8988T (cell line): Measurements from ENCODE around the gene CHURC1.

Source experiments
- DNase-seq: peaks from one replicate; pipeline ENCODE4 v3.0.0; 2011

Gene CHURC1

DNA sequence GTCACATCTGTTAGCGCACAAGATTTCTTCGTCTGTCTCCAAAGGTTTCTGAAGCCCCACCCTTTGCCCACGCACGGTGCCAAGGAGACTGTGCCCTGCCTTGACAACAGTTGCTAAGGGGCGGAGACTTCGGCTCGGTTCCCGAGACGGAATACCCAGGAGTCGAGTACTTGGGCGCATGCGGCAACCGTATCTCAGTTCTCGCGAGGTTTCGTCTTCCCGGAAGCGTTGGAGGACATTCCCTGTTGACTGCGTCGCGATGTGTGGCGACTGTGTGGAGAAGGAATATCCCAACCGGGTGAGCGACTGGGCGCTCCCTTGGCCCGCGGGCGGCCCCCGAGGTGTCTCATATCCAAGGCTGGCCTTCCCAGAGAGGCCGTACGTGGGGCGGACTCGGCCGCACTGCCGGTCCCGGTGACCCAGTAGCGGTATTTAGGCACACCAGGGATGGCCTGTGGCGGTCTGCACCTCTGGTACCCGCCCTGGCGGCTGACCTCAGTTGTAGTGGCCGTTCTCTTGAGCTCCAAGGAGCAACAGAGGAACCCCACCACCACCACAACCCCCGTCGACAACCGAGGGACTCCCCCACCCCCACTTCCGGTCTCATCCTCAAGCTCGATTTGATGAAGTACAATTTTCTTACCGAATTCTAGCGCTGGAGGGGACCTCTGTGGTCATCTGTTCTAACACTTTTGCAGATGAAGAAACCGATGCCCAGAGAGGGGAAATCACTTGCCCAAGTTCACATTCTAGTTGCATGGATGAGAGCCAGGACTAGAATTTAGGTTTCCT is at the start of gene CHURC1:
Gene CHURC1, plus strand, starts transcription at position 219 of the 792 bp plus-strand sequence. Its CDS starts 41 bp downstream, at position 260.
- peak; percentile 64 for DNase-seq

DNA sequence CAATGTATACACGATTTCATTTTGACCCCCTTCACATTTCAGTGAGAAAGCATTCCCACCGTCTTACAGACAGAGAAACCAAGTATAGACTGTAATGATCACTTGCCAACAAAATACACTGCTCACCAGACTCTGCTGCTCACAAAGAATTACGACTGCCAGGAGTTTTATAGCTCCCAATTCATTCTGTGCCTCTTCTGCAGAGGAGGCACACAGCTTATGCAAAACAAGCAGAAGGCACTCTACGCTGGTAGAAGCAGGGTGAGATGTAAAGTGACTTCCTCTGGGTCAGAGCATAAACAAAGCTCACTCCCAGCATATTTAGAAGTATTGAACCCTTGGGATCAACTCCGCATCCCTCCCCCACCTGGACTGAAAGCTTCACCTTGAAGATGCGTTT is 49.1 kb upstream of the CHURC1 start:
- DNase-seq: no peak

DNA sequence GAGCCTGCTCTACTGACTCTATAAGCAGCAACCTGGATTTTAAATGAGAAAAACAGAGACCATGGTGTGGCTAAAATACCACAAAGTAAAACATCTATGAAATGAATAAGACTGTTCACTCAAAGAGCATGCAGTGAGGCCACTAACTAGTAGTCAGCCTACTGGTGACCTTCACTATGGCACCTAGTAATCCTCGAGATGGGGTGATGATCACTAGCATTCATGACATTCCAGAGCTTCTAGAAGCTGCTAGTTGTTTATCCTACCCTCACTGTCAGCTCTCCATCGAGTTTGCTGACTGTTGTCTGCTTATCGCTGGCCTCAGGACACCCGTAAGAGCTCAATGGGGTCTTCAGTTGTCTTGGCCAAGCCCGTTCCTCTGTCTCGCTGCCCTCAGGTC is 48.3 kb upstream of the CHURC1 start:
- DNase-seq: no peak

GRCh38 chr14:64867182-64867581 is 47.1 kb upstream of the CHURC1 start:
- DNase-seq: no peak

- no peak for DNase-seq
Observed at GRCh38 chr14:64868379-64868778, 45.9 kb upstream of the CHURC1 start.

DNA sequence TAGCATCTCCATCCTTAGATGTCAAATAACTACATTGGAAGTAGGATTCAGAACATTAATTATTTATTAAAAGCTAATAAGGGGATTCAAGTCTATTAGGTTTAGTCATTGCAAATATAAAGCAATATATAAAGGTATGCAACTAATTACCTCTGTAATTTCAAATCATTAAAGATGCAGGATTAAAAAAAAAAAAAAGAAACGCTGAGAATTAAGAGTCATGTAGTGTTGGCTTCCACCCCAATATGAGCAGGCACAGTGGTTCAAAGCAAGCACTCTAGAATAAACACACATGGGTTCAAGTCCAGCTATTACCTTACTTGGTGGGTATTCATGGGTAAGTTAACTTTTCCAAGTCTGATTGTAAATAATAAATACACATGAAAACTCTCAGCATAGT is 45.4 kb upstream of the CHURC1 start:
- DNase-seq: no peak

- no peak for DNase-seq
Observed at GRCh38 chr14:64870160-64870559, 44.1 kb upstream of the CHURC1 start.

- DNase-seq: no peak
Observed at GRCh38 chr14:64871344-64871743, 42.9 kb upstream of the CHURC1 start.

DNA sequence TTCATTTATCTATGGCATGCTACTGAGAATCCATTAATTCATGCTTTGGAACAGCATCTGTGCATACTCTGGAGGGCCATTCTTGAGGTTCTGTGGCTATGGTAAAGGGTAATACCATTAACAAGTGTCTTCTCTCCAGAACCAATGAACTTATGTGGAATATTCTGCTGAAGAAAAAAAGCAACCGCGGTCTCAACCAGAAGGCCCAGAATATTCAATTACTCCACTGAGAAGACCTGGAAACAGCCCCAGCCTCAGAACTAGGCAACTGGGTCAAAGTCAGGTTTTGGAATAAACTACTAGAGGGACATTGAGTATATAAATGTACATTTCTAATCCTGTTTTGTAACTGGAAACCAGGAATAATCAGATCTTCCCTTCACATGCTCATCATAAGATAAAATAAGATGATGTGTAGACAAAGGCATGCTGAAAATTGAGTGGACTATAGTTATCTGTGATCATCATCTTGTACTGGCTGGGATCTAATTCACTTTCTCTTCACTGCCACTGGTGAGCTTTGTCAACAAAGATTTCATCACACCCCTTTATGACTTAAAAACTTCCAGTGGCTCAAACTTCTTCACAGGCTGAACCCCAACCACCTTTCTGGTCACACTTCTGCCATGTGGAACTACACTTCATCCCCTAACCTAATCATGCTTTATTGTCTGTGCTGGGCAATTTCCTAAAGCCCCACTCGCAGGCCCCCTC is 40.6 kb upstream of the CHURC1 start:
- no peak for DNase-seq

GRCh38 chr14:64875350-64875749 is 38.9 kb upstream of the CHURC1 start:
- DNase-seq: no peak

DNA sequence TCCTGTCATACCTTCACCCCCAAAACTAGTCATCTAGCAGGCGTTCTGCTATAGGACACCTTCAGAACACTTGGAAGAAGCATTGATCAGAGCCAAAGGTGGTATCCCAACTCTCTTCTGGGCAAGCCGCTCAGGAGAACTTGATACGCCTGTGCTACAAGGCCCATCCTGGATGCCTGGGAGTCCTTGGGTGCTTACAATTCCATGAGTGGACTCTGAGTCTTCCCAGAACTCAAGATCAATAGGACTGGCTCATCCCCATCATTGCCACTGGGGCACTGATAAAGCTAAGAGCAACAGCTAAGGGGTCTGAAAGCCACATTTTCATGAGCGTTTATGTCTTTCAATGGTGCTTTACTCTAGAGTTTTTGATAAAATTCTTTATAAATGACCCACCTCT is 36.4 kb upstream of the CHURC1 start:
- DNase-seq: no peak

DNA sequence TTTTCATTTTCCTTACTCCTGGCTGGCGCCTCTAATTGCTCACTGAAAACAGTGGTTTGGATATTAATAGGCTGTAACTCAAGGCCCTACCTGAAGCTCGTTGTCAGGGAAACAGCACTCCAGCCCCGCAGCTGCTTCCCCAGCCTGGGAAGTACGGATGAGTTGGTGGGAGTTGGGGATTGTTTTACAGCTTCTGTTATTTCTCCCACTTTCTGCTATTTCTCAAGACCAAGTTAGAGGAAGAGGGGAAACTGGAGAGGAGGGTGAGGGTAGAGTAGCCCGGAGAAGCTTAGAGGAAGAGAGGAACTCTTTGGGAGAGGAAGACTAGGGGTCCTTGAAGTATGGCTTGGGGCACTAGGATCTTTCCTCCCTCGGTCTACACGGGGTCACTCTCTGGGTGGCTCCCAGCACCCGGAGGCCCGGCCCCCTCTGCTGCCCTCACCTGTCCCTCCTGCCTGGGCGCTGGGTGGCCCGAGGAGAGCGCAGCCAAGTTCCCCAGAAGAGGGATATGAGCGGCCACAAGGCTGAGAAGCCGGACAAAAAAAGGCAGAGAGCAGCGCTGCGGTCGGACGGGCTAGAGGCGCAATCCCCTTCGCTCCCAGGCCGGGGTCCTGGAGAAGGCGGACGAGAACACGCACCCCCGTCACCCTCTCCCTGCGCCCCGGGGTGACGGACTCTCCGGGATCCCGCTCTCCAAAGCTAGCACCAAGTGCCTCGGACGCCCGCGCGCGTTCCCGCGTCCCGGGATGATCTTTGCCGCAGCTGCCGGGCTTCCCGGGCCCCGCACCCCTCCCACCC is 35.2 kb upstream of the CHURC1 start:
- peak; percentile 19 for DNase-seq

- peak; percentile 57 for DNase-seq
Observed at GRCh38 chr14:64879635-64880220, 34.5 kb upstream of the CHURC1 start, which contains the start of gene SPTB. TSS of gene SPTB (minus strand) at chr14:64879907. CDS start at chr14:64823094, 56,813 bp downstream.

DNA sequence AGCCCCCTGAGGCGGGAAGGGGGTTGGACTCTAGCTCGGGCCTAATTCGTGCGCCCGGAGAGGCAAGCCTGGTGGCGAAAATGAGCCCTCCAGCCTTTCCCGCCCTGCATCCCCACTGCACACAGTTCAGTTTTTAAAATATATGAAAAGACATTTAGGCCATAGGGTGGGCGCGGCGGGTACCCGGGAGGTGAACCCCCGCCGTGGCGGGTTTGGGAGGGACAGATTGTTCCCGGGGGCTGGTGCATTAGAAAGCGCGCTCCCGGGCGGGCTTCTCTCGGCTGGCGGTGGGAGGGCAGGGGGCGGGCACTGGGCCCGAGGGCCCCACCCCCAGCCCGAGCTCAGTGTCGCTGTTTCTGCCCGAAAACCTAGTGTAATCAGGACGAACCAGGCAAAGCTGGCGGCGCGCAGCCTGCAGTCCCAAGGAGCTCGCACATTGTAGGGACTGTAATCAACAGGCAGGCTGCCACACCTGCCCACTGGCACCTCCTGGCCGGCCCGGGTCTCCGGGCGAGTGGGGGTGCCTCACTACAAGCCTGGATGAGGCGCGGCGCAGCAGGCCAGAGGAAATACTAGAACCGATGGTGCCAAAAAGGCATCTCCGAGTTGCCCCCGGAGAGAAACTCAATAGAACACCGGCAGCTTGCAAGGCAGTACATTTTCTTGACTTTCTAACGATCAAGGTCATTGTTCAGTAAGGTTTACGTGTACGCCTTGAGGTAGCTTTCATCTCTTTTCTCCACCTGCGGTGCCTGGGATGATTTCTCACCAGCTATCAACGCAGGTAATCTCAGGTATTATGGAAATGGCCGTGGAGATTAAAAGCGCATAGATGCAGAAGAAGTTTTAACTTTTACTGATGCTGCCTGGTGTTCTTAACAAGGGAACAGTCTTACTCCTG is 33.8 kb upstream of the CHURC1 start:
- peak; percentile 91 for DNase-seq

DNA sequence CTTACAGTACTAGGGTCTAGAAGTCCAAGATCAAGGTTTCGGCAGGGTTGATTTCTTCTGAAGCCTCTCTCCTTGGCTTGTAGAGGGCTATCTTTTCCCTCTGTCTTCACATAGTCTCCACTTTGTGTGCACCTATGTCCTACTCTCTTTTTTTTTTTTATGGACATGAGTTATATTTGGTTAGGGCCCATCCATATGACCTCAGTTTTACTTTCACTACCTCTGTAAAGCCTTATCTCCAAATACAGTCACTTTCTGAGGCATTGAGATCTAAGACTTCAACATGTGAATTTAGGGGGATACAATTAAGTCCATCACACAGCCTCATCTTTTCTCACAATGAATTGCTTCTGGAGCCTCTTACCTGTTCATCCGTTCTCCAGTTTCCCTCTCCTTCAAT is 28.7 kb upstream of the CHURC1 start:
- DNase-seq: no peak

DNA sequence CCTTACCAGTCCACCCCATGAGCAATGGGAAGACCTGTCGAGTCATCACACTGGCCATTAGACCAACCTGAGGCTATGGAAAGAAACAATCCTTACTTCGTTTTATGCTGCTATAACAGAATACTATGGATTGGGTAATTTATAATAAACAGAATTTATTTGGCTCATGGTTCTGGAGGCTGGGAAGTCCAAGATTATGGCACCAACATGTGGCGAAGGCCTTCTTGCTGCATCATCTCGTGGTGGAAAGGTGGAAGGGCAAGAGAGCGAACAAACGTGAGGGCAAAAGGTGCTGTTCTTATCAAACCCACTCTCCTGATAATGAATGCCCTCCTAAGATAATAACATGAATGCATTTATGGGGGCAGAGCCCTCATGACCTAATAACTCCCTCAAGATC is 24.9 kb upstream of the CHURC1 start:
- no peak for DNase-seq

DNA sequence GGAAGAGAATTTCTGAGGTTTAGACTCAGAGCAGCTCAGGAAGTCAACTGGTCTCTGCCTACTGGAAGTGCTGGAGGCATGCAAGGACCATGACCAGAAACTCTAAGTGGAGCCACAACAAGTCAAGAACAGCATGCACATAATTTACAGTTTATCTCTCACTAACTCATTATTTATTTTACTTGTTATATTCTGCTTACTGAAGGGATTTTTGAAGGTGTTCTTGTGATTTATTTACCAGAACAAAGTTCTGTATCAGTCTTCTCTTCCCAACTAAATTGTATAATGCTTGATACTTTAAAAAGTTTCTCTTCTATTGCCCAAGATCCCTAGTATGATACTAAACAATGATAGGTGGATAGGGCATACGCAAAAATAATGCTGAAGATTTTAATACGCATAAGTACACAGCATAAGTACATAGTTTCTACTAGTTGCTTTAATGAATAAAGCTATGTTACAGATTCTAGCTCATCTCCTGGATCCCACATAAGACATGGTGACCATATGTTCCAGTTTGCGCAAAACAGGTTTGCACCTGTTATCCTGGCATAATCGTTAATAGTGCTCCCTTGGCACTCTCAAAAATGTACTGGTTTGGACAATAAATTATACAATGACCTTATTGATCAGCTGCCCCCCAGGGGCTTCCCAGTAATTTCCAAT is 22.9 kb upstream of the CHURC1 start:
- DNase-seq: no peak

DNA sequence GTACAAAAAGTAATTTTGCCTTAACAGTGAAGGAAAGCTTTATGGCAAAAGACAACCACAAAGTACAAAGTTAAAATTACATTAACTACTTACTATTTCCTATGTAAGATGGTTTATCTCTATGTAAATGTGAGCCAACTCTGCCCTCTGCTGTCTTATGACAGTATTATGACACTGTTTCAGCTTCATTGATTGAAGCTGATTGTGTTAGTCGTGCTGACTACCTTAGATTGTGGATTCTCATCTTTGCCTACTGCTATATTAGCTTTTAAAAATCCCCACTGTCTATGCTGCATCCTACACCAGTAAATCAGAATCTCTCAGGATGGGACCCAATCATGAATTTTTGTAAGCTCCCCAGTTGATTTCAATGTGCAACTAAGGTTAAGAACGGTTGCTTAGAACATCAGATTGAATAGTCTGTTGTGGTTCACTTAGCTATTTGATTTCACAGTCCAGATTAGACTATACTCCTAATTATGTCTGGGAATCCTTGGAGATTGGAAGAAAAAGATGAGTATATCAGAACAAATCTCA is 22.3 kb upstream of the CHURC1 start:
- DNase-seq: no peak

DNA sequence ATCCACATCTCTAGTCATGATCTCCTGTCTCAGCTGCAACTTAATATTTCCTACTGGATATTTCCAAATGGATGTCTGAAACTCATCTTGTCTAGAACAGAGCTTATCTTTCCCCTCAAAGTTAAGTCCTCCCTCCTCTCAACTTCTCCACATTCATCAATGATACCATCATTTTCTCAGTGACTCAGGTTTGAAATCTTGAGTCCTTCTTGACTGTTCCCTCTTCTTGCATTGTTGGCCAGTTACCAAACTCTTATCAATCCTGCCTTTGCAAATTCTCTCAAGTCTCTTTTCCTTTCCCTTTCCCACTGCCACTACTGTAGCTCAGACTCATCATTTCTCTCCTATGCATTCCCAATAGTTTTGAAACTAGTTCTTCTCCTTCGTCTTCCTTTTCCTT is 14.3 kb upstream of the CHURC1 start:
- DNase-seq: no peak

DNA sequence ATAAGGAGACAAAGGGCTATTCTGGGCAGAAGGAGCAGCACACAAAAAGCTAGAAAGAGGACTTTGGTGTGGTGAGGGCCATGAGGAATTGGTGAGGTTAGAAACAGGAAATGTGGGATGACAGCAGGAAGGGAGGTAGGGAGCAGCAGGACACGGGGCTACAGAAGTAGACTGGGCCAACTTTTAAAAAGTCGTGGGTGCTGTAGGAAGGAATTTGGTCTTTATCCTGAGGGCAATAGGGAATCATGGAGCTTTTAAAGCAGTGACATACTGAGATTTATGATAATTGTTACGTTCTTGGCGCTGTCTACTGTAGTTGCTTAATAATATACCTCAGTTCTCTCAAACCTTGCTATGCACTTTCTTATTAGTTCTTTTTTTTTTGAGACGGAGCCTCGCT is 8.2 kb upstream of the CHURC1 start:
- DNase-seq: no peak

- DNase-seq: no peak
Observed at GRCh38 chr14:64910847-64911495, 3.3 kb upstream of the CHURC1 start.
